ENCODE measurements around the gene IER5L. TPM values are rescaled to one million over a fixed set of nuclear protein-coding genes. Genes with fewer than 3 reads are reported as not detected.

Gene IER5L
- total and polyA plus RNA-seq, 9 of the 15 experiments (the other 6 are each of a cell fraction or from before 2014, with no cell fraction given), result 0.14 to 11.9 (median 0.52) TPM

GRCh38 chr9:129139233-129139992, 38.6 kb downstream of the IER5L start (continued):
- TF ChIP-seq AFF4 (CRISPR knock-in tag; IDR thresholded peaks at IDR 0.05) (0 out of 2 replicates have a peak, but pooled peaks have one; percentile 37), PATZ1 (CRISPR knock-in tag; IDR thresholded peaks at IDR 0.05; ENCODE audit: borderline replicate concordance) (0 out of 2 replicates have a peak, but pooled peaks have one; percentile 44), BCL6 (CRISPR knock-in tag; IDR thresholded peaks at IDR 0.05) (no peak), C11orf30 (IDR thresholded peaks at IDR 0.05; ENCODE audit: low read depth) (no peak), MCM3 (IDR thresholded peaks at IDR 0.05) (no peak), MXI1 (IDR thresholded peaks at IDR 0.05; ENCODE audit: low read depth, low read length) (peak; percentile 22; the same call in 1 of the 2 replicates), E2F3 (CRISPR knock-in tag; IDR thresholded peaks at IDR 0.05) (no peak), ZNF23 (CRISPR knock-in tag; IDR thresholded peaks at IDR 0.05) (no peak)
- TF ChIP-seq, protein P1, sequence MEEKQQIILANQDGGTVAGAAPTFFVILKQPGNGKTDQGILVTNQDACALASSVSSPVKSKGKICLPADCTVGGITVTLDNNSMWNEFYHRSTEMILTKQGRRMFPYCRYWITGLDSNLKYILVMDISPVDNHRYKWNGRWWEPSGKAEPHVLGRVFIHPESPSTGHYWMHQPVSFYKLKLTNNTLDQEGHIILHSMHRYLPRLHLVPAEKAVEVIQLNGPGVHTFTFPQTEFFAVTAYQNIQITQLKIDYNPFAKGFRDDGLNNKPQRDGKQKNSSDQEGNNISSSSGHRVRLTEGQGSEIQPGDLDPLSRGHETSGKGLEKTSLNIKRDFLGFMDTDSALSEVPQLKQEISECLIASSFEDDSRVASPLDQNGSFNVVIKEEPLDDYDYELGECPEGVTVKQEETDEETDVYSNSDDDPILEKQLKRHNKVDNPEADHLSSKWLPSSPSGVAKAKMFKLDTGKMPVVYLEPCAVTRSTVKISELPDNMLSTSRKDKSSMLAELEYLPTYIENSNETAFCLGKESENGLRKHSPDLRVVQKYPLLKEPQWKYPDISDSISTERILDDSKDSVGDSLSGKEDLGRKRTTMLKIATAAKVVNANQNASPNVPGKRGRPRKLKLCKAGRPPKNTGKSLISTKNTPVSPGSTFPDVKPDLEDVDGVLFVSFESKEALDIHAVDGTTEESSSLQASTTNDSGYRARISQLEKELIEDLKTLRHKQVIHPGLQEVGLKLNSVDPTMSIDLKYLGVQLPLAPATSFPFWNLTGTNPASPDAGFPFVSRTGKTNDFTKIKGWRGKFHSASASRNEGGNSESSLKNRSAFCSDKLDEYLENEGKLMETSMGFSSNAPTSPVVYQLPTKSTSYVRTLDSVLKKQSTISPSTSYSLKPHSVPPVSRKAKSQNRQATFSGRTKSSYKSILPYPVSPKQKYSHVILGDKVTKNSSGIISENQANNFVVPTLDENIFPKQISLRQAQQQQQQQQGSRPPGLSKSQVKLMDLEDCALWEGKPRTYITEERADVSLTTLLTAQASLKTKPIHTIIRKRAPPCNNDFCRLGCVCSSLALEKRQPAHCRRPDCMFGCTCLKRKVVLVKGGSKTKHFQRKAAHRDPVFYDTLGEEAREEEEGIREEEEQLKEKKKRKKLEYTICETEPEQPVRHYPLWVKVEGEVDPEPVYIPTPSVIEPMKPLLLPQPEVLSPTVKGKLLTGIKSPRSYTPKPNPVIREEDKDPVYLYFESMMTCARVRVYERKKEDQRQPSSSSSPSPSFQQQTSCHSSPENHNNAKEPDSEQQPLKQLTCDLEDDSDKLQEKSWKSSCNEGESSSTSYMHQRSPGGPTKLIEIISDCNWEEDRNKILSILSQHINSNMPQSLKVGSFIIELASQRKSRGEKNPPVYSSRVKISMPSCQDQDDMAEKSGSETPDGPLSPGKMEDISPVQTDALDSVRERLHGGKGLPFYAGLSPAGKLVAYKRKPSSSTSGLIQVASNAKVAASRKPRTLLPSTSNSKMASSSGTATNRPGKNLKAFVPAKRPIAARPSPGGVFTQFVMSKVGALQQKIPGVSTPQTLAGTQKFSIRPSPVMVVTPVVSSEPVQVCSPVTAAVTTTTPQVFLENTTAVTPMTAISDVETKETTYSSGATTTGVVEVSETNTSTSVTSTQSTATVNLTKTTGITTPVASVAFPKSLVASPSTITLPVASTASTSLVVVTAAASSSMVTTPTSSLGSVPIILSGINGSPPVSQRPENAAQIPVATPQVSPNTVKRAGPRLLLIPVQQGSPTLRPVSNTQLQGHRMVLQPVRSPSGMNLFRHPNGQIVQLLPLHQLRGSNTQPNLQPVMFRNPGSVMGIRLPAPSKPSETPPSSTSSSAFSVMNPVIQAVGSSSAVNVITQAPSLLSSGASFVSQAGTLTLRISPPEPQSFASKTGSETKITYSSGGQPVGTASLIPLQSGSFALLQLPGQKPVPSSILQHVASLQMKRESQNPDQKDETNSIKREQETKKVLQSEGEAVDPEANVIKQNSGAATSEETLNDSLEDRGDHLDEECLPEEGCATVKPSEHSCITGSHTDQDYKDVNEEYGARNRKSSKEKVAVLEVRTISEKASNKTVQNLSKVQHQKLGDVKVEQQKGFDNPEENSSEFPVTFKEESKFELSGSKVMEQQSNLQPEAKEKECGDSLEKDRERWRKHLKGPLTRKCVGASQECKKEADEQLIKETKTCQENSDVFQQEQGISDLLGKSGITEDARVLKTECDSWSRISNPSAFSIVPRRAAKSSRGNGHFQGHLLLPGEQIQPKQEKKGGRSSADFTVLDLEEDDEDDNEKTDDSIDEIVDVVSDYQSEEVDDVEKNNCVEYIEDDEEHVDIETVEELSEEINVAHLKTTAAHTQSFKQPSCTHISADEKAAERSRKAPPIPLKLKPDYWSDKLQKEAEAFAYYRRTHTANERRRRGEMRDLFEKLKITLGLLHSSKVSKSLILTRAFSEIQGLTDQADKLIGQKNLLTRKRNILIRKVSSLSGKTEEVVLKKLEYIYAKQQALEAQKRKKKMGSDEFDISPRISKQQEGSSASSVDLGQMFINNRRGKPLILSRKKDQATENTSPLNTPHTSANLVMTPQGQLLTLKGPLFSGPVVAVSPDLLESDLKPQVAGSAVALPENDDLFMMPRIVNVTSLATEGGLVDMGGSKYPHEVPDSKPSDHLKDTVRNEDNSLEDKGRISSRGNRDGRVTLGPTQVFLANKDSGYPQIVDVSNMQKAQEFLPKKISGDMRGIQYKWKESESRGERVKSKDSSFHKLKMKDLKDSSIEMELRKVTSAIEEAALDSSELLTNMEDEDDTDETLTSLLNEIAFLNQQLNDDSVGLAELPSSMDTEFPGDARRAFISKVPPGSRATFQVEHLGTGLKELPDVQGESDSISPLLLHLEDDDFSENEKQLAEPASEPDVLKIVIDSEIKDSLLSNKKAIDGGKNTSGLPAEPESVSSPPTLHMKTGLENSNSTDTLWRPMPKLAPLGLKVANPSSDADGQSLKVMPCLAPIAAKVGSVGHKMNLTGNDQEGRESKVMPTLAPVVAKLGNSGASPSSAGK (IDR thresholded peaks at IDR 0.05), result peak; percentile 84

Data from K562 (cell line).